PC-9 (cell line): Measurements from ENCODE around the gene AHCTF1. TPM values are rescaled to one million over a fixed set of nuclear protein-coding genes. Genes with fewer than 3 reads are reported as not detected.

Experiments used
- BruUV-seq: library from RNA; stranded (reverse); fragments of 400-500 nt; replicated peaks from 2 replicates; lab custom pipeline; 2021; lab: Mats Ljungman, UMichigan
- CTCF ChIA-PET: fragments of 300-600 bp; sonication (Branson Sonifier 250); formaldehyde crosslinking; loops from one replicate; lab custom pipeline; 2022; ENCODE audit warnings: antibody characterized with exemption; lab: Charles Lee
- POLR2A ChIA-PET: fragments of 300-600 bp; sonication (Branson Sonifier 250); formaldehyde crosslinking; loops from one replicate; lab custom pipeline; 2022; ENCODE audit warnings: antibody characterized with exemption; ENCODE audit not compliant: unreplicated experiment; lab: Charles Lee
- DNase-seq, 2 experiments: peaks; one replicate each; pipeline versions ENCODE4 v3.0.0 to v3.0.0-alpha.2; 2015 to 2022; ENCODE audit warnings: mixed read lengths in 1 of 2
- H2AFZ ChIP-seq: fragments of 200-600 bp; sonication (generic); 2 replicates; pipeline ENCODE4 v1.8.1; 2017; ENCODE audit warnings: antibody characterized with exemption
- H3F3A ChIP-seq: fragments of 200-600 bp; sonication (generic); 2 replicates; pipeline ENCODE4 v1.8.1; 2017; ENCODE audit warnings: antibody characterized with exemption, mild to moderate bottlenecking, low read depth; ENCODE audit not compliant: insufficient read depth
- H3K27ac ChIP-seq: fragments of 200-600 bp; sonication (generic); 2 replicates; pipeline ENCODE4 v1.6.1; 2016; ENCODE audit warnings: mixed run types
- H3K27me3 ChIP-seq: fragments of 200-600 bp; sonication (generic); 2 replicates; pipeline ENCODE4 v1.6.1; 2016; ENCODE audit warnings: low read depth, mixed run types; ENCODE audit not compliant: insufficient read depth
- H3K36me3 ChIP-seq: fragments of 200-600 bp; sonication (generic); 2 replicates; pipeline ENCODE4 v1.6.1; 2016; ENCODE audit warnings: low read depth, mixed run types
- H3K4me1 ChIP-seq: fragments of 200-600 bp; sonication (generic); replicated peaks from 2 replicates; pipeline ENCODE4 v1.6.1; 2016; ENCODE audit warnings: mixed run types; ENCODE audit not compliant: insufficient read depth
- H3K4me2 ChIP-seq: fragments of 200-600 bp; sonication (generic); 2 replicates; pipeline ENCODE4 v1.6.1; 2017; ENCODE audit warnings: mixed run types
- H3K4me3 ChIP-seq: fragments of 200-600 bp; sonication (generic); 2 replicates; pipeline ENCODE4 v1.6.1; 2016; ENCODE audit warnings: mixed run types
- H3K79me2 ChIP-seq: fragments of 200-600 bp; sonication (generic); 2 replicates; pipeline ENCODE4 v1.6.1; 2017; ENCODE audit warnings: low read depth, mixed run types
- H3K9me2 ChIP-seq: fragments of 200-600 bp; sonication (generic); 2 replicates; pipeline ENCODE4 v1.8.1; 2017; ENCODE audit warnings: mild to moderate bottlenecking; ENCODE audit not compliant: insufficient read depth
- H3K9me3 ChIP-seq: fragments of 200-600 bp; sonication (generic); 2 replicates; pipeline ENCODE4 v1.8.1; 2016; ENCODE audit warnings: low read depth; ENCODE audit not compliant: insufficient read depth
- H4K20me1 ChIP-seq: fragments of 200-600 bp; sonication (generic); 2 replicates; pipeline ENCODE4 v1.8.1; 2017; ENCODE audit not compliant: insufficient read depth
- EZH2 ChIP-seq: fragments of 200-600 bp; sonication (generic); IDR thresholded peaks from 2 replicates; pipeline ENCODE4 v1.8.0; 2017; ENCODE audit warnings: antibody characterized with exemption, low read depth
- intact Hi-C: fragments of 100-400 bp; cut with micrococcal nuclease; formaldehyde crosslinking; loops from one replicate; pipeline ENCODE4 v1.10.0; 2022; ENCODE audit not compliant: unreplicated experiment
- total RNA-seq: library from RNA; stranded (reverse); gene quantifications from 2 replicates; pipeline ENCODE4 v1.2.3, GENCODE V29; 2021
- TF ChIP-seq, protein P1 (sequence below): fragments of 200-600 bp; sonication (generic); conservative IDR thresholded peaks from 2 replicates; pipeline ENCODE4 v1.6.1; 2017; ENCODE audit warnings: mixed run types, antibody characterized with exemption, mild to moderate bottlenecking, moderate library complexity

AHCTF1 gene
- total RNA-seq, 1 experiment from 2014 or later: 34.3 TPM

DNA sequence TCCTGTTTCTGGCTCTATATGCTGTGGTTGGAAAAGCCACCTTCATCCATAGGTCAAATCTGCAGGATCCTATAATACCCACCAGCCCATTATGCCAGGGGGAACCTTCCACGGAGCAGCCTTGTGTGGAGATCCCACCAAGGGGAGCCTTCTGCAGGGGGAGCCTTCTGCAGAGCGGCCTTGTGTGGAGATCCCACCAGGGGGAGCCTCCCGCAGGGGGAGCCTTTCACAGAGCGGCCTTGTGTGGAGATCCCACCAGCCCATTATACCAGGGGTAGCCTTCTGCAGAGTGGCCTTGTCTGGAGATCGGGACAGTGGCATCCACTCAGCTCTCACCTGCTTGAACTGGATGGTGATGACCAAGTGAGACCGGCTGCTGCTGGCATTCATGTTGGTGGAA is 122.3 kb downstream of the AHCTF1 start:
- no peak overlapping the region for H3K4me2 ChIP-seq
- ChIA-PET CTCF (no interaction called here), POLR2A (no interaction called here)
- no TSS peak for BruUV-seq
- no peaks in the 10 kb centered on the region for H3K79me2 ChIP-seq
- H3K9me3 ChIP-seq: no peaks in the 10 kb centered on the region
- H3K4me3 ChIP-seq: no peak overlapping the region
- H3K9me2 ChIP-seq: no peaks in the 10 kb centered on the region
- H3K27me3 ChIP-seq: peaks cover 23% of the 10 kb centered on the region
- no peaks in the 10 kb centered on the region for H3F3A ChIP-seq
- H3K4me1 ChIP-seq: no peaks in the 10 kb centered on the region
- TF ChIP-seq, protein P1, sequence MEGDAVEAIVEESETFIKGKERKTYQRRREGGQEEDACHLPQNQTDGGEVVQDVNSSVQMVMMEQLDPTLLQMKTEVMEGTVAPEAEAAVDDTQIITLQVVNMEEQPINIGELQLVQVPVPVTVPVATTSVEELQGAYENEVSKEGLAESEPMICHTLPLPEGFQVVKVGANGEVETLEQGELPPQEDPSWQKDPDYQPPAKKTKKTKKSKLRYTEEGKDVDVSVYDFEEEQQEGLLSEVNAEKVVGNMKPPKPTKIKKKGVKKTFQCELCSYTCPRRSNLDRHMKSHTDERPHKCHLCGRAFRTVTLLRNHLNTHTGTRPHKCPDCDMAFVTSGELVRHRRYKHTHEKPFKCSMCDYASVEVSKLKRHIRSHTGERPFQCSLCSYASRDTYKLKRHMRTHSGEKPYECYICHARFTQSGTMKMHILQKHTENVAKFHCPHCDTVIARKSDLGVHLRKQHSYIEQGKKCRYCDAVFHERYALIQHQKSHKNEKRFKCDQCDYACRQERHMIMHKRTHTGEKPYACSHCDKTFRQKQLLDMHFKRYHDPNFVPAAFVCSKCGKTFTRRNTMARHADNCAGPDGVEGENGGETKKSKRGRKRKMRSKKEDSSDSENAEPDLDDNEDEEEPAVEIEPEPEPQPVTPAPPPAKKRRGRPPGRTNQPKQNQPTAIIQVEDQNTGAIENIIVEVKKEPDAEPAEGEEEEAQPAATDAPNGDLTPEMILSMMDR: no peak
- no peak for TF ChIP-seq EZH2
- H3K36me3 ChIP-seq: no peaks in the 10 kb centered on the region
- H2AFZ ChIP-seq: no peak overlapping the region
- H3K27ac ChIP-seq: no peak overlapping the region
- no peaks in the 10 kb centered on the region for H4K20me1 ChIP-seq
- no peak for DNase-seq
- intact Hi-C loops: no loop called here

DNA sequence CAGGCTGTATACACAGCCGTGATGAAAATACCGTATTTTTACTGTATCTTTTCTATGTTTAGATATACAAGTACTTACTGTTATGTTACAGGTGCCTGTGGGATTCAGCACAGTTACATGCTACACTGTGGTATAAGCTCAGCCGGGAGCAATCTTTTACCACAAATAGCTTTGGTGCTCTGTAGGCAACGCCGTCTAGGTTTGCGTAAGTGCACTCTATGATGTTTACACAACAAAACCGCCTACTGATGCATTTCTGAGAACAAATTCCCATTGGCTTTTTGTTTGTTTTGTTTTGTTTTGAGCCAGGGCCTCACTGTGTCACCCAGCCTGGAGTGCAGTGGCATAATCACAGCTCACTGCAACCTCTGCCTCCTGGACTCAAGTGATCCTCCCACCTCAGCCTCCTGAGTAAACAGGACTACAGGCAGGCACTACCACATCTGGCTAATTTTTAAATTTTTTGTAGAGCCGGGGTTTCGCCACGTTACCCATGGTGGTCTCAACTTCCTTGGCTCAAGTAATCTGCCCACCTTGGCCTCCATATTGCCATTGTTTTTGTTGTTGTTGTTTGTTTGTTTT is 126.5 kb downstream of the AHCTF1 start:
- no peaks in the 10 kb centered on the region for H3F3A ChIP-seq
- no TSS peak for BruUV-seq
- no peaks in the 10 kb centered on the region for H3K9me2 ChIP-seq
- intact Hi-C loops: no loop called here
- no peak overlapping the region for H3K4me3 ChIP-seq
- no peak overlapping the region for H3K4me2 ChIP-seq
- H2AFZ ChIP-seq: no peak overlapping the region
- no peak overlapping the region for H3K27ac ChIP-seq
- no peak for DNase-seq
- H3K36me3 ChIP-seq: no peaks in the 10 kb centered on the region
- H4K20me1 ChIP-seq: no peaks in the 10 kb centered on the region
- ChIA-PET CTCF (no interaction called here), POLR2A (no interaction called here)
- H3K4me1 ChIP-seq: no peaks in the 10 kb centered on the region
- no peaks in the 10 kb centered on the region for H3K9me3 ChIP-seq
- TF ChIP-seq EZH2: no peak
- TF ChIP-seq, protein P1: no peak
- no peaks in the 10 kb centered on the region for H3K79me2 ChIP-seq
- H3K27me3 ChIP-seq: peaks cover 20% of the 10 kb centered on the region

DNA sequence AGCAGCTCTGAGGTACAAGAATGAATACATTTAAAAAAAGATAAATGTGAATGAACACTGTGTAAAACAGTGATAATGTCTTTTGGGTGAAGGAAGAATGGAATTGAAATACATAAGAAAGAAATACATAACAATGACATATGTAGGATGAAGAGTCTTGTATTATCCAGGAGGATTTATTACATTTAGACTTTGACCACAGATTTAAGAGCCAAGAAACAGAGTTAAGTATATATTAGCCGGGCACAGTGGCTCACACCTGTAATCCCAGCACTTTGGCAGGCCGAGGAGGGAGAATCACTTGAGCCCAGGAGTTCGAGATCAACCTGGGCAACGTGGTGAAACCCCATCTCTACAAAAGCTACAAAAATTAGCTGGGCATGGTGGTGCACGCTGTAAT is 127.9 kb downstream of the AHCTF1 start:
- no peaks in the 10 kb centered on the region for H3K36me3 ChIP-seq

More for the DNA sequence above, 127.9 kb downstream of the AHCTF1 start:
- H3K79me2 ChIP-seq: no peaks in the 10 kb centered on the region
- intact Hi-C loops: no loop called here
- H3K4me3 ChIP-seq: no peak overlapping the region
- H4K20me1 ChIP-seq: no peaks in the 10 kb centered on the region
- CTCF ChIA-PET: no interaction called here
- no peaks in the 10 kb centered on the region for H3K4me1 ChIP-seq
- H3K9me2 ChIP-seq: no peaks in the 10 kb centered on the region
- POLR2A ChIA-PET: no interaction called here
- TF ChIP-seq EZH2: no peak
- TF ChIP-seq, protein P1: no peak
- peaks cover 20% of the 10 kb centered on the region for H3K27me3 ChIP-seq
- no TSS peak for BruUV-seq
- no peak overlapping the region for H3K4me2 ChIP-seq
- no peaks in the 10 kb centered on the region for H3K9me3 ChIP-seq
- no peak overlapping the region for H3K27ac ChIP-seq
- H3F3A ChIP-seq: no peaks in the 10 kb centered on the region
- no peak overlapping the region for H2AFZ ChIP-seq
- no peak for DNase-seq
